Gastrocnemius medialis (tissue), 4 donors: ENCODE data around the gene NRXN2.

ENCODE experiments used
- CTCF ChIP-seq, 5 experiments: fragments of 450-650 bp in 3 of 5; fragments of 200-600 bp in 2 of 5; sonication (generic) in 2 of 5; IDR thresholded peaks in 4 of 5; conservative IDR thresholded peaks in 1 of 5; 1 replicate in 4 of 5; 2 replicates in 1 of 5; pipeline ENCODE4 v1.5.1; 2016 to 2019; ENCODE audit warnings: antibody characterized with exemption in 5 of 5, mild to moderate bottlenecking in 3 of 5, moderate library complexity in 3 of 5
- POLR2A ChIP-seq, 2 donors: fragments of 450-650 bp; IDR thresholded peaks; one replicate each; pipeline ENCODE4 v1.6.1; 2017; ENCODE audit warnings: antibody characterized with exemption in 2 of 2, mild to moderate bottlenecking in 2 of 2, moderate library complexity in 2 of 2

- TF ChIP-seq CTCF (IDR thresholded peaks at IDR 0.05 in 4 of 5, conservative IDR thresholded peaks at IDR 0.05 in 1 of 5) = no peak
- TF ChIP-seq POLR2A (IDR thresholded peaks at IDR 0.05) = no peak
These were observed 108.1 kb downstream of the NRXN2 start for GRCh38 chr11:64614917-64615316.
